Fibroblast of skin of abdomen (primary cell): Measurements from ENCODE around the gene PRTG. TPM values are rescaled to one million over a fixed set of nuclear protein-coding genes. Genes with fewer than 3 reads are reported as not detected.
"Not testable (repeated sequence)": the region's sequence is repeated elsewhere in the genome, so short reads cannot be mapped to it uniquely, and the experiment has no call there.

Source experiments
- DNase-seq: peaks from one replicate; pipeline ENCODE4 v3.0.0-alpha.2; 2013
- polyA plus RNA-seq, 2 experiments: library from polyadenylated mRNA; unstranded; fragments of 120-200 nt; gene quantifications; one replicate each; pipeline ENCODE4 v1.2.1, GENCODE V29; 2013; ENCODE audit not compliant: insufficient read length in 2 of 2

The PRTG gene
- polyA plus RNA-seq (2013, experiment 1 of 2; ENCODE audit: insufficient read length) = 0.10 TPM
- 0.16 TPM for polyA plus RNA-seq (2013, experiment 2 of 2; ENCODE audit: insufficient read length)

- DNase-seq = peak; percentile 37
Observed at GRCh38 chr15:55742927-55743728, at the start of gene PRTG. Gene PRTG (minus strand): TSS chr15:55743152. CDS start chr15:55742931, 221 bp downstream.

- peak; percentile 70 for DNase-seq
Observed at GRCh38 chr15:55791551-55792400, 48.8 kb upstream of the PRTG start.

GRCh38 chr15:55789066-55789660 lies 46.2 kb upstream of the PRTG start:
- DNase-seq = no peak

- DNase-seq = no peak
Observed at GRCh38 chr15:55786341-55786740, 43.4 kb upstream of the PRTG start.

GRCh38 chr15:55785593-55785992 lies 42.6 kb upstream of the PRTG start:
- not testable (repeated sequence) for DNase-seq

- DNase-seq = no peak
Observed at GRCh38 chr15:55784286-55784685, 41.3 kb upstream of the PRTG start.

GRCh38 chr15:55782901-55783300 lies 39.9 kb upstream of the PRTG start:
- no peak for DNase-seq

GRCh38 chr15:55780292-55780691 lies 37.3 kb upstream of the PRTG start:
- DNase-seq = no peak

GRCh38 chr15:55778932-55779331 lies 36.0 kb upstream of the PRTG start:
- no peak for DNase-seq

GRCh38 chr15:55775316-55775715 lies 32.4 kb upstream of the PRTG start:
- DNase-seq = no peak

- no peak for DNase-seq
Observed at GRCh38 chr15:55774113-55774970, 31.4 kb upstream of the PRTG start.

- DNase-seq = peak; percentile 22
Observed at GRCh38 chr15:55770806-55771205, 27.9 kb upstream of the PRTG start.

GRCh38 chr15:55770261-55770660 lies 27.3 kb upstream of the PRTG start:
- peak; percentile 46 for DNase-seq

GRCh38 chr15:55768670-55769185 lies 25.8 kb upstream of the PRTG start:
- DNase-seq = no peak

- DNase-seq = no peak
Observed at GRCh38 chr15:55766676-55767075, 23.7 kb upstream of the PRTG start.

GRCh38 chr15:55764398-55764797 lies 21.4 kb upstream of the PRTG start:
- DNase-seq = no peak

- DNase-seq = no peak
Observed at GRCh38 chr15:55758580-55758986, 15.6 kb upstream of the PRTG start.

GRCh38 chr15:55753433-55753832 lies 10.5 kb upstream of the PRTG start:
- DNase-seq = not testable (repeated sequence)

GRCh38 chr15:55750706-55751105 lies 7.8 kb upstream of the PRTG start:
- DNase-seq = no peak

GRCh38 chr15:55743729-55744655 lies 1.0 kb upstream of the PRTG start:
- no peak for DNase-seq

- no peak for DNase-seq
Observed at GRCh38 chr15:55742498-55742926, 440 bp downstream of the PRTG start.
